Muscle layer of colon (tissue), 2 donors: ENCODE measurements around the gene OR6B3.

Experiments
- H3K27ac ChIP-seq: one replicate; pipeline ENCODE4 v1.7.0; 2013; ENCODE audit warnings: low read depth, mild to moderate bottlenecking, low read length, moderate library complexity
- H3K27me3 ChIP-seq, 2 donors: one replicate each; pipeline ENCODE4 v1.7.0; 2013; ENCODE audit warnings: low read length in 2 of 2, mild to moderate bottlenecking in 2 of 2; ENCODE audit not compliant: insufficient read depth in 2 of 2, control insufficient read depth in 1 of 2
- H3K36me3 ChIP-seq: one replicate; pipeline ENCODE4 v1.7.0; 2013; ENCODE audit warnings: mild to moderate bottlenecking, low read length; ENCODE audit not compliant: insufficient read depth
- H3K4me1 ChIP-seq: one replicate; pipeline ENCODE4 v1.7.0; 2013; ENCODE audit warnings: mild to moderate bottlenecking, low read length; ENCODE audit not compliant: insufficient read depth
- H3K4me3 ChIP-seq, 2 donors: one replicate each; pipeline ENCODE4 v1.7.0; 2013; ENCODE audit warnings: low read length in 2 of 2, low read depth in 1 of 2, mild to moderate bottlenecking in 1 of 2, moderate library complexity in 1 of 2
- H3K9ac ChIP-seq: one replicate; pipeline ENCODE4 v1.7.0; 2013; ENCODE audit warnings: low read length
- H3K9me3 ChIP-seq: one replicate; pipeline ENCODE4 v1.7.0; 2013; ENCODE audit warnings: mild to moderate bottlenecking, low read length
- donor health status: abdominal sarcoma.
- donor health status: Adenocarcinoma of cecum.

The OR6B3 gene

DNA sequence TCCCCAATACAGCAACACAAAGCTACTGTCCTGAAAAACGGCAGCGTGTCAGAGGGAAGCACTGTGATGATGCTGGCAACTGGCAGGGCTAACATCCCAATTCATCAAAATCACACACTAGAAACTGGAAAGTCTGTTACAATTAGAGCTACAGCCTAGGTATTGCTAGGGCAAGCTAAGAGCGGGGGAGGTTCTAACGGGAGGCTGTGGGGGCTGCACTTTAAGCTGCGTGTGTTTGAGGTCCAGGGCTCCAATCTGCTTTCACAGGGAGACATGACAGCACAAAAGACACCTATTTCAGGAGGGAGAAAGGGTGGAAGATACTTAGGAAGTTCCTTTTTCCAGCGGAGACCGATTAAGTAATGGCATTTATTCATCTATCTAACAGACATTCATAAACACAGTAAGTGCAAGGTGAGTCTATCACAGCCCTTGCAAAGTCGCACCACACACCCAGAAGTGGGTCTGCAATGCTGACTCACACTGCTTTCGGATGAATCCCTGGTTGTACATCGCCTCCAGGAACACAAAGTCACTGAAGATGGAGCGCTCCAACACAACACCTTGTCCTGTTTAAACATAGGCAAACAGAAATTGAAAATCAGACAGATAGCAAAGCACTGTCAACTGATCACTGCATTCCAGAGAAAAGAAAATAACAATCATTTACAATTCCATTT is 35.1 kb downstream of the OR6B3 start:
- H3K36me3 ChIP-seq: peaks cover 73% of the 10 kb centered on the region

DNA sequence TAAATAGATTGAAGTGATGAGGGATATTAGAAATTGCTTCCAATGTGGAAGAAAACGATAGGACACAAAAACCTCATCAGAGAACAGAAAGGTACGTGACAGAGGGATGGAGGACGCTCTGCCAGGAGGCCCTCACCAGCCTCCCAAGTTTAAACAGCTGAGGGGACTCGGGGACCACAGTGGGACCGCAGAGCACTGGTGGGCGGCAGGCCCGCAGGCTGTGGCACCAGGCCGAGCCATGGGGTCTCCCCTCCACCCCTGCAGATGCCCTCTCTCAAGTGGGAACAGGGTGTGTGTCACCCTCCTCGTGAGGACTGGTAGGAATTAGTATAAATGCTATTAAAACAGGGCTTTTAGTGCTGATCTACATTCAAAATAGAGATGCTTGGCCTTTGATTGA is 39.0 kb downstream of the OR6B3 start:
- no peak overlapping the region for H3K4me3 ChIP-seq
- no peak overlapping the region for H3K27ac ChIP-seq
- peaks cover 85% of the 10 kb centered on the region for H3K36me3 ChIP-seq
- no peaks in the 10 kb centered on the region for H3K4me1 ChIP-seq
- H3K9ac ChIP-seq: no peak overlapping the region
- H3K9me3 ChIP-seq: no peaks in the 10 kb centered on the region
- no peaks in the 10 kb centered on the region for H3K27me3 ChIP-seq

More for the DNA sequence above, 35.1 kb downstream of the OR6B3 start:
- Histone ChIP-seq H3K27ac (no peak overlapping the region), H3K4me1 (peaks cover 9% of the 10 kb centered on the region), H3K4me3 (no peak overlapping the region), H3K9ac (no peak overlapping the region), H3K27me3 (no peaks in the 10 kb centered on the region), H3K9me3 (no peaks in the 10 kb centered on the region)

GRCh38 chr2:240013343-240013742 is 40.0 kb downstream of the OR6B3 start:
- Histone ChIP-seq H3K36me3 (peaks cover 86% of the 10 kb centered on the region), H3K27ac (no peak overlapping the region), H3K4me1 (no peaks in the 10 kb centered on the region), H3K9ac (no peak overlapping the region), H3K27me3 (no peaks in the 10 kb centered on the region), H3K9me3 (no peaks in the 10 kb centered on the region), H3K4me3 (no peak overlapping the region)

GRCh38 chr2:240002983-240003382 is 50.3 kb downstream of the OR6B3 start:
- H3K4me3 ChIP-seq: no peak overlapping the region
- H3K27ac ChIP-seq: no peak overlapping the region
- H3K27me3 ChIP-seq: no peaks in the 10 kb centered on the region
- peaks cover 83% of the 10 kb centered on the region for H3K36me3 ChIP-seq
- no peaks in the 10 kb centered on the region for H3K4me1 ChIP-seq
- H3K9ac ChIP-seq: no peak overlapping the region
- H3K9me3 ChIP-seq: no peaks in the 10 kb centered on the region

DNA sequence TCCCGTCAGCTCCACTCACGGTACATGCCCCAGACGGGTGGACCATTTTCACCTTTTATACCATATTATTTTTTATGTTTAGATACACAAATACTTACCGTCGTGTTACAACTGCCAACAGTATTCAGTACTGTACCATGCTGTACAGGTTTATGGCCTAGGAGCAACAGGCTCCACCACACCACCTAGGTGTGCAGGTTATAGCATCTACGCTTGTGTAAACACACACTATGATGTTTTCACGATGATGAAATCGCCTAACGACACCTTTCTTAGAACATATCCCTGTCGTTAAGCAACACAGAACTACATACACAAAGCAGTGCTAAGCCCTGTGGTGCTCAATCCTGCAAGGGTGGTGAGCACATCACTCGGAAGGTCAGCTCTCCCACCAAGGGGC is 52.6 kb downstream of the OR6B3 start:
- no peaks in the 10 kb centered on the region for H3K9me3 ChIP-seq
- H3K36me3 ChIP-seq: peaks cover 68% of the 10 kb centered on the region
- no peak overlapping the region for H3K9ac ChIP-seq
- no peak overlapping the region for H3K27ac ChIP-seq
- no peaks in the 10 kb centered on the region for H3K27me3 ChIP-seq
- H3K4me1 ChIP-seq: no peaks in the 10 kb centered on the region
- H3K4me3 ChIP-seq: no peak overlapping the region

GRCh38 chr2:239997686-239998409 is 55.5 kb downstream of the OR6B3 start:
- no peak overlapping the region for H3K4me3 ChIP-seq
- H3K27ac ChIP-seq: no peak overlapping the region
- no peaks in the 10 kb centered on the region for H3K4me1 ChIP-seq
- H3K36me3 ChIP-seq: peaks cover 47% of the 10 kb centered on the region
- no peaks in the 10 kb centered on the region for H3K9me3 ChIP-seq
- no peak overlapping the region for H3K9ac ChIP-seq
- H3K27me3 ChIP-seq: no peaks in the 10 kb centered on the region
